Natural killer cell (primary cell): ENCODE measurements around the gene DNAJC3. TPM values are rescaled to one million over a fixed set of nuclear protein-coding genes. Genes with fewer than 3 reads are reported as not detected.
"Not testable (repeated sequence)": the region's sequence is repeated elsewhere in the genome, so short reads cannot be mapped to it uniquely, and the experiment has no call there.

Source experiments
- ATAC-seq, 3 donors: fragments of 150-1000 bp in 2 of 3; fragments of 200-7000 bp in 1 of 3; cut with Tn5 transposase; 1 replicate in 1 of 3; 2 replicates in 2 of 3; pipeline ENCODE4 v1.10.0; 2021; ENCODE audit warnings: mild to moderate bottlenecking in 2 of 3, moderate library complexity in 2 of 3
- DNase-seq, 2 donors: peaks; one replicate each; pipeline versions ENCODE4 v3.0.0 to v3.0.0-alpha.2; 2013 to 2021; ENCODE audit warnings: mixed read lengths in 1 of 2
- H3K27ac ChIP-seq: one replicate; pipeline ENCODE4 v1.5.1; 2013; ENCODE audit warnings: mild to moderate bottlenecking, low read length
- H3K27me3 ChIP-seq: one replicate; pipeline ENCODE4 v1.6.1; 2013; ENCODE audit warnings: low read length; ENCODE audit not compliant: control insufficient read depth, insufficient read depth
- H3K36me3 ChIP-seq: one replicate; pipeline ENCODE4 v1.6.1; 2013; ENCODE audit warnings: low read length; ENCODE audit not compliant: control insufficient read depth, insufficient read depth
- H3K4me1 ChIP-seq: one replicate; pipeline ENCODE4 v1.6.1; 2013; ENCODE audit warnings: low read length; ENCODE audit not compliant: control insufficient read depth, insufficient read depth
- H3K4me3 ChIP-seq: one replicate; pipeline ENCODE4 v1.5.1; 2013; ENCODE audit warnings: low read length
- H3K9me3 ChIP-seq: one replicate; pipeline ENCODE4 v1.6.1; 2013; ENCODE audit warnings: low read length; ENCODE audit not compliant: control insufficient read depth, insufficient read depth
- H3K27ac Mint-ChIP-seq, 2 donors: one replicate each; pipeline ENCODE4 v1.8.0; 2022; ENCODE audit warnings: mild to moderate bottlenecking in 2 of 2, mixed read lengths in 2 of 2, moderate library complexity in 1 of 2
- H3K27me3 Mint-ChIP-seq, 2 donors: one replicate each; pipeline ENCODE4 v1.8.0; 2022; ENCODE audit warnings: low read depth in 2 of 2, mixed read lengths in 2 of 2
- H3K36me3 Mint-ChIP-seq: one replicate; pipeline ENCODE4 v1.8.0; 2022; ENCODE audit warnings: mixed read lengths
- H3K4me1 Mint-ChIP-seq, 2 donors: one replicate each; pipeline ENCODE4 v1.8.0; 2022; ENCODE audit warnings: mixed read lengths in 2 of 2
- H3K4me3 Mint-ChIP-seq: one replicate; pipeline ENCODE4 v1.8.0; 2022; ENCODE audit warnings: mild to moderate bottlenecking, moderate library complexity, mixed read lengths
- H3K9me3 Mint-ChIP-seq, 2 donors: one replicate each; pipeline ENCODE4 v1.8.0; 2022; ENCODE audit warnings: mixed read lengths in 2 of 2
- CTCF ChIP-seq: fragments of 200-600 bp; IDR thresholded peaks from one replicate; pipeline ENCODE4 v1.8.0; 2022; ENCODE audit warnings: antibody characterized with exemption
- WGBS: methylation state at CpG from one replicate; pipeline ENCODE4 v1.1.7; 2013; ENCODE audit warnings: missing lambda C conversion rate; ENCODE audit not compliant: insufficient coverage; 5-methylcytosine and 5-hydroxymethylcytosine counted together
- intact Hi-C: fragments of 100-400 bp; cut with micrococcal nuclease; formaldehyde crosslinking; loops from one replicate; pipeline ENCODE4 v1.14.2; 2022
- total RNA-seq, 4 donors: library from RNA; stranded (reverse); fragments of 120-200 nt in 1 of 4; gene quantifications; one replicate each; pipeline versions ENCODE4 v1.2.3 to v1.2.4, GENCODE V29; 2013 to 2022

The DNAJC3 gene
- total RNA-seq, 3 donors from 2014 or later (not counting 1 experiment from before 2014, with no cell fraction given) = 26.5 to 38.1 (median 29.0) TPM

- Histone ChIP-seq H3K4me3 (no peak overlapping the region), H3K9me3 (no peaks in the 10 kb centered on the region), H3K27me3 (no peaks in the 10 kb centered on the region), H3K36me3 (peaks cover 15% of the 10 kb centered on the region), H3K27ac (no peak overlapping the region), H3K4me1 (no peaks in the 10 kb centered on the region)
- no peak for TF ChIP-seq CTCF
- intact Hi-C loops = no loop called here
- Mint-ChIP-seq H3K9me3 (no peaks in the 10 kb centered on the region), H3K27me3 (no peaks in the 10 kb centered on the region), H3K4me3 (no peak overlapping the region), H3K36me3 (peaks cover 15% of the 10 kb centered on the region), H3K27ac (peak overlapping the region; percentile 44 to 75), H3K4me1 (peaks cover 35 to 43% of the 10 kb centered on the region in 2 donors)
- no peak for ATAC-seq
- WGBS = 98% methylated on average over 3 of the region's 4 CpGs
- no peak for DNase-seq
Measured at GRCh38 chr13:95771905-95772304, 95.0 kb downstream of the DNAJC3 start.

- no peak overlapping the region for H3K27ac ChIP-seq
- intact Hi-C loops = no loop called here
- DNase-seq (no peak), ATAC-seq (no peak)
- H3K4me3 ChIP-seq = no peak overlapping the region
- Mint-ChIP-seq H3K27ac (no peak overlapping the region), H3K9me3 (no peaks in the 10 kb centered on the region), H3K27me3 (no peaks in the 10 kb centered on the region), H3K4me3 (no peak overlapping the region), H3K4me1 (peaks cover 17 to 31% of the 10 kb centered on the region in 2 donors), H3K36me3 (peaks cover 8% of the 10 kb centered on the region)
- H3K27me3 ChIP-seq = no peaks in the 10 kb centered on the region
- 100% methylated on average over 1 of the region's 1 CpG for WGBS
- H3K36me3 ChIP-seq = peaks cover 8% of the 10 kb centered on the region
- no peaks in the 10 kb centered on the region for H3K9me3 ChIP-seq
- H3K4me1 ChIP-seq = no peaks in the 10 kb centered on the region
- TF ChIP-seq CTCF = no peak
Measured at GRCh38 chr13:95779522-95779921, 102.6 kb downstream of the DNAJC3 start.

GRCh38 chr13:95781016-95781415, 104.1 kb downstream of the DNAJC3 start:
- Histone ChIP-seq H3K4me3 (no peak overlapping the region), H3K27ac (no peak overlapping the region), H3K36me3 (peaks cover 7% of the 10 kb centered on the region), H3K9me3 (no peaks in the 10 kb centered on the region), H3K4me1 (no peaks in the 10 kb centered on the region), H3K27me3 (no peaks in the 10 kb centered on the region)
- Mint-ChIP-seq H3K4me1 (peaks cover 10 to 24% of the 10 kb centered on the region in 2 donors), H3K4me3 (no peak overlapping the region), H3K27ac (no peak overlapping the region), H3K9me3 (no peaks in the 10 kb centered on the region), H3K27me3 (no peaks in the 10 kb centered on the region), H3K36me3 (peaks cover 8% of the 10 kb centered on the region)
- TF ChIP-seq CTCF = no peak
- DNase-seq (no peak), ATAC-seq (no peak)
- WGBS = 96% methylated on average over 6 of the region's 6 CpGs
- intact Hi-C loops = no loop called here

- H3K9me3 ChIP-seq, H3K4me3 Mint-ChIP-seq, H3K27ac Mint-ChIP-seq, H3K27ac ChIP-seq, H3K27me3 ChIP-seq, H3K4me3 ChIP-seq, intact Hi-C loops, DNase-seq, H3K36me3 Mint-ChIP-seq, H3K4me1 ChIP-seq, H3K9me3 Mint-ChIP-seq, ATAC-seq, H3K27me3 Mint-ChIP-seq: not testable (repeated sequence)
- WGBS = no CpG with 5 or more reads among the region's 1 CpG
- H3K4me1 Mint-ChIP-seq = peaks cover 6 to 20% of the 10 kb centered on the region in 2 donors
- H3K36me3 ChIP-seq = peaks cover 14% of the 10 kb centered on the region
Measured at GRCh38 chr13:95781940-95782339, 105.0 kb downstream of the DNAJC3 start.
